Measurements from ENCODE around the gene WWTR1.

The WWTR1 gene

GRCh38 chr3:149560001-149560400 is 97.8 kb downstream of the WWTR1 start:
- DNase-seq = no peak

GRCh38 chr3:149559525-149559924 is 98.3 kb downstream of the WWTR1 start:
- no peak for DNase-seq

GRCh38 chr3:149555927-149556326 is 101.9 kb downstream of the WWTR1 start:
- DNase-seq = no peak

- DNase-seq = peak; percentile 52
Measured at GRCh38 chr3:149554826-149555225, 103.0 kb downstream of the WWTR1 start.

GRCh38 chr3:149553781-149554451 is 103.9 kb downstream of the WWTR1 start:
- DNase-seq = peak; percentile 37

GRCh38 chr3:149552700-149553099 is 105.1 kb downstream of the WWTR1 start:
- DNase-seq = no peak

GRCh38 chr3:149551500-149551899 is 106.3 kb downstream of the WWTR1 start:
- DNase-seq = no peak

GRCh38 chr3:149548669-149549065 is 109.2 kb downstream of the WWTR1 start:
- DNase-seq = no peak

- DNase-seq = peak; percentile 44
Measured at GRCh38 chr3:149547954-149548668, 109.7 kb downstream of the WWTR1 start.

- no peak for DNase-seq
Measured at GRCh38 chr3:149547413-149547812, 110.4 kb downstream of the WWTR1 start.

GRCh38 chr3:149545049-149545448 is 112.8 kb downstream of the WWTR1 start:
- DNase-seq = no peak

- no peak for DNase-seq
Measured at GRCh38 chr3:149542375-149543312, 115.2 kb downstream of the WWTR1 start.

- no peak for DNase-seq
Measured at GRCh38 chr3:149541091-149541491, 116.7 kb downstream of the WWTR1 start.

GRCh38 chr3:149538371-149538770 is 119.5 kb downstream of the WWTR1 start:
- no peak for DNase-seq

GRCh38 chr3:149536429-149536828 is 121.4 kb downstream of the WWTR1 start:
- no peak for DNase-seq

GRCh38 chr3:149535333-149535685 is 122.5 kb downstream of the WWTR1 start:
- no peak for DNase-seq

GRCh38 chr3:149534671-149535332 is 123.0 kb downstream of the WWTR1 start:
- DNase-seq = no peak

GRCh38 chr3:149534082-149534481 is 123.7 kb downstream of the WWTR1 start:
- no peak for DNase-seq

- DNase-seq = no peak
Measured at GRCh38 chr3:149532489-149533180, 125.2 kb downstream of the WWTR1 start.

GRCh38 chr3:149529099-149529498 is 128.7 kb downstream of the WWTR1 start:
- DNase-seq = no peak

GRCh38 chr3:149528340-149528650 is 129.5 kb downstream of the WWTR1 start:
- DNase-seq = no peak

GRCh38 chr3:149527531-149528339 is 130.1 kb downstream of the WWTR1 start:
- DNase-seq = no peak

Measured in amniotic stem cell (primary cell).